IPS DF 4.7 (cell line): ENCODE data around the gene ECE1.

ENCODE experiments used
- DNase-seq: peaks from one replicate; pipeline ENCODE4 v3.0.0-alpha.2; 2013; ENCODE audit warnings: low spot score; ENCODE audit errors: extremely low read depth

Gene ECE1

GRCh38 chr1:21269461-21270085 lies 20.7 kb downstream of the ECE1 start:
- no peak for DNase-seq

DNA sequence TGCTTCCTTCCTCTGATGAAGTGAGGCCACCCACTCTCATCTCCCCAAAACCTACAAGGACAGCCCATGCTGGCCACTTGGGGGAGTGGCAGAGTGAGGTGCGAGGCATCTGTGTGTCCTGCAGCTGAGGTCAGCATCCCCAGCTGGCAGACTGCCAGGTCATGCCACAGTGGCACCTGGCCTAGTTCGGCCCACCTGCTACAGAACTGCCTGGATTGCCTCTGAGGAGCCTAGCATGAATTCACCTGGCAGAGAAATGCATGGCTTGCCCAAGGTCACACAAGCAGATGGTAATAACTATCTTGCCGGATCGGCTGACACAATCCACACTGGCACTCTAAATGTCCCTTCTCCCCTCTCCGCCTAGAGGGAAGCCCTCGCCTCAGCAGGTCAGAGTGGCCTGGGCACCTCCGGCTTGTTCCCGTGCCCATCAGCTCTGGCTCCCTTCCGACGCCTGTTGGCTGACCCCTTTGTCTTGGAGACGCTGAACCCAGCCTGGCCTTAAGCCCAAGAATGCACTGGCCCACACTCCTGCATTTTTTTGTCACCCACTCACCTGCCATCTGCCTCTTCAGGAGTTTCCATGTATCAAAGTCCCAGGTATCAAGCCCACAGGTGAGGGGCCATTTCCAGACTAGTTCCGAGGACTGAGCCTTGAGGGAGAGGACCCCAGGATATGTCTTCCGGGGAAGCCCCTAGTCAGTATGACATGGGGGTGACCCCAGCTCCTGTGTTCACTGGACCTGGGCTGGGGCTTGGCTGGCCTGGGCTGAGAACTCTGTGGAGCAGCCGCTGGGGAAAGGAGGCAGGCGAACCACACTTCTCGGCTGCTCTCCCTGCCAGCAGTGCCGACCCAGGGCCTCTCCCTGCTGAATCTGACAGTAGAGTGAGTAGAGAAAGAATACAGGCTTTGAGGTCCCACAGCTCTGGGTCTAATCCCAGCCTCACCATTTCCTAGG lies 21.7 kb downstream of the ECE1 start:
- no peak for DNase-seq

GRCh38 chr1:21267191-21268077 lies 22.8 kb downstream of the ECE1 start:
- no peak for DNase-seq

GRCh38 chr1:21266119-21266774 lies 24.0 kb downstream of the ECE1 start:
- no peak for DNase-seq

DNA sequence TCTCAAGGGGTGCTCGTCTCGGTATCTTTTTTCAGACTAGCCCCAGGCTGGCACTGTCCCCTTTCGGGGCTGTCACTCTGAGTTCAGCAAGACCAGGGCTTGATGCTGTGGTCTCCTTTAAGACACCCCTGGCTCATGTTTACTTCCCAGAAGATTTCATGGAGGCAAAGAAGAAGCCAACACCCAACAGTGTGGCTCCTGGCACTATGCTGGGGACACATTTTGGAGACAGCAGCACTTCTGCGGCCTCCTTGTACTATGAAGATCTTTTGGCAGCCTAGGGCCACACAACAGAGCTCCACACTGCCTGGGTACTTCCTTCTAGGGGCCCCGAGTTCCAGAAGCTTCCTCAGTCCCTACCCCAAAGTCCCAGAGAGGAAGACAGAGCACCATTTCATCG lies 24.6 kb downstream of the ECE1 start:
- no peak for DNase-seq

GRCh38 chr1:21264898-21265297 lies 25.4 kb downstream of the ECE1 start:
- DNase-seq, result no peak

- DNase-seq, result no peak
These were observed 26.5 kb downstream of the ECE1 start for GRCh38 chr1:21263653-21264225.

GRCh38 chr1:21263052-21263429 lies 27.2 kb downstream of the ECE1 start:
- DNase-seq, result no peak

- DNase-seq, result no peak
These were observed 27.8 kb downstream of the ECE1 start for GRCh38 chr1:21262293-21263051.

GRCh38 chr1:21261551-21262292 lies 28.5 kb downstream of the ECE1 start:
- no peak for DNase-seq

GRCh38 chr1:21260405-21261125 lies 29.7 kb downstream of the ECE1 start:
- no peak for DNase-seq

GRCh38 chr1:21259316-21260076 lies 30.8 kb downstream of the ECE1 start:
- no peak for DNase-seq

DNA sequence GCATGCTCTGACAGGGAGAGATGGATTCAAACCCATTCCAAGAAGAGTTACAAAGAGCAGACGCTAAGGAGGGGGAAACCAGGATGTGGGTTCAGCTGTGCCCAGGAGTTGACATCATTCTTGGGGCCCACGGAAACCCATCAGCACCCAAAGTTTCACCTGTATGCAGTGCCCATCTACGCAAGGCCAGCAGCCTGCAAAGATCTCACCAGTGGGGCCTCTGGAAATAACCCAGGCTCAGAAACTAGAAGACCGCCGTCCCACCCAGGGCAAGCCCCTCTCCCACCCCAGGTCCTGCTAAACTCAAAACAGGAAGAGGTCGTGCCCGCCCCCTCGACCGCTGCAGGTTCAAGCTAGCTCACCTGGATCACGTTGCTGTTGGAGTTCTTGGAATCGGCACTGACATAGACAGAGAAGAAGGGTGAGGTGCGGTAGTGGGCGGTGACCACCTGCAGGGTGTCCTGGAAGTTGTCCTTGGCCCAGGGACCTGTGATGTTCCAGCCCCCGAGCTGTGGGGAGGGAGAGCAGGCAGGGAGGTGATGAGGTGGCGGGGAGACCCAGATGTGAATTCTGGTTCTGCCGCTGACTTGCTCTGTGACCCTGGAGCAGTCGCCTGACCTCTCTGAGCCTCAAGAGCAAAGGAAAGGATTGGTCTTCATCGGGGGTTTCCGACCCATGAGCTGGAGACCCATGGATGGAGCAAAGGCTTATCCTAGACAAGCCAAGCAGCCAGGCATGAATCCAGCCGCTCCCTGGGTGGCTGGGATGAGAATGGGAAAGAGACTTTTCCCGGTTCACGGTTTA lies 31.7 kb downstream of the ECE1 start:
- DNase-seq, result no peak

DNA sequence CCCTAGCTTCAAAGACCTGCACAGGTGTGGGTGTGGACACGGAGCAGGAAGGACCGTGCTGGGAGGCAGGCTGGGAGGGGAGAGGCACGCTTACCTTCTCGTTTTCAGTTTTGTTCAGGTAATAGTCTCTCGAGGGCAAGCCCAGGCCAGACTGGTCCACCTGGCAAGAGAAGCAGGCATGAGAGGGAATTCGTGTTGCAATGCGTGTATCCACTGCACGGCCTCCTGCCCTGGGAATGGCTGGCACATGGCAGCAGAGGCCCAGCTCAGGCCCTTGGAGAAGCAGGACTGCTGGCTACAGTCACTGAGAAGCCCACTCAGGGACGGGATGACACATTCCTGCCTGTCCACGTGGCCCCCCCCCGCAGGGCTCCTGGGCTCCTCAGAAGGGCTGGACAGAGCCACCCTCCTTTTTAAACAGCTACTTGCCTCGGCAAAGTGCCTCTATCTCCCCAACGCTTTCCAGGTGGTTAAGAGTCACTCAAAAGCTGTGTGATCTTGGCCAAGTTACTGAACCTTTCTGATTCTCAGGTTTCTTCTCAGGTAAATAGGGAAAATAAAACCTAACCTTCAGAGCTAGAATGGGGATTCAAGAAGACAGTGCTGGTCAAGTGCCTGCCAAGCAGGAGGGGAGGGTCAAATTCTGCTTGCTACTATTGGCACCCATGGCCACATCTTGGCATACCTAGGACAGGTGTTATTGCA lies 32.7 kb downstream of the ECE1 start:
- no peak for DNase-seq

GRCh38 chr1:21256776-21257175 lies 33.5 kb downstream of the ECE1 start:
- DNase-seq, result no peak

DNA sequence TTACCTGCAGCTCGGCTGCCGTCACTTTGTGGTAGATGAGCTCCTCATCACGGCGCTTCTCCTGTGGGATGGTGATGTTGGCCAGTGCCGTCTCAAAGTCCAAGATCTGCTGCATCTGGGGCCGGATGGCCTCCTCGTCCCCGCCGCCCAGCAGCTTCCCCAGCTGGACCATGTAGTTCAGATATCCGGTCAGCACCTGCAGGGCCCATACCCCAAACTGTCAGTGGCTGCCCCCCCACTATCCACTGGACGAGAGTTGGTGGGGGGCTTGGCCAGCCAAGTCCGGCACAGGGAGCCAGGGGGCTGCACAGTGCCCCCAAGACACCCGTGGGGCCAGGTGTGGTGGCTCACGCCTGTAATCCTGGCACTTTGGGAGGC lies 34.3 kb downstream of the ECE1 start:
- no peak for DNase-seq
